Tibial nerve (tissue), 4 donors: ENCODE results near the gene HMOX1.

Experiments used
- EP300 ChIP-seq, 2 donors: sonication (generic); formaldehyde crosslinking; IDR thresholded peaks; one replicate each; pipeline ENCODE4 v1.6.1; 2017; ENCODE audit warnings: antibody characterized with exemption in 2 of 2, mild to moderate bottlenecking in 1 of 2
- POLR2A ChIP-seq, 2 donors: fragments of 450-650 bp; IDR thresholded peaks; one replicate each; pipeline ENCODE4 v1.6.1; 2017; ENCODE audit warnings: antibody characterized with exemption in 2 of 2, mild to moderate bottlenecking in 2 of 2, moderate library complexity in 2 of 2
- TF ChIP-seq, protein P1 (sequence below), 5 experiments: fragments of 200-600 bp in 3 of 5; fragments of 450-650 bp in 2 of 5; sonication (generic) in 3 of 5; IDR thresholded peaks; one replicate each; pipeline ENCODE4 v1.5.1; 2016 to 2019; ENCODE audit warnings: antibody characterized with exemption in 5 of 5, mild to moderate bottlenecking in 3 of 5, moderate library complexity in 2 of 5

DNA sequence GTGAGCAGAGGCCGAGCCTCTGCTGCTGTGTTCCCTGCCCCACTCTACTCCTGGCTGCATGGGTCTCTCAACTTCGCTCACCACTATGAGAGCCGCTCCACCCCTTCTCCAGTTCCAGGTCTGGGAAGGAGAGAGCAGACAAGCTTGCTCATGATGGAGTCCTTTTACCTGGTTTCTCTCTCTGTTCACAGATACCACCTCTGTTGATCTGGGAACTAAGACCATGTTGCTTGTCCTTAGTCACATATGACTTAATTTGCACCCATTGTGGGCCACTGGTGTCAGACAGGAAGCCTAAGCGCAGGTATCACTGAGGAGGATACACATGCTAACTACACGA lies 45.9 kb downstream of the HMOX1 start:
- TF ChIP-seq, protein P1, sequence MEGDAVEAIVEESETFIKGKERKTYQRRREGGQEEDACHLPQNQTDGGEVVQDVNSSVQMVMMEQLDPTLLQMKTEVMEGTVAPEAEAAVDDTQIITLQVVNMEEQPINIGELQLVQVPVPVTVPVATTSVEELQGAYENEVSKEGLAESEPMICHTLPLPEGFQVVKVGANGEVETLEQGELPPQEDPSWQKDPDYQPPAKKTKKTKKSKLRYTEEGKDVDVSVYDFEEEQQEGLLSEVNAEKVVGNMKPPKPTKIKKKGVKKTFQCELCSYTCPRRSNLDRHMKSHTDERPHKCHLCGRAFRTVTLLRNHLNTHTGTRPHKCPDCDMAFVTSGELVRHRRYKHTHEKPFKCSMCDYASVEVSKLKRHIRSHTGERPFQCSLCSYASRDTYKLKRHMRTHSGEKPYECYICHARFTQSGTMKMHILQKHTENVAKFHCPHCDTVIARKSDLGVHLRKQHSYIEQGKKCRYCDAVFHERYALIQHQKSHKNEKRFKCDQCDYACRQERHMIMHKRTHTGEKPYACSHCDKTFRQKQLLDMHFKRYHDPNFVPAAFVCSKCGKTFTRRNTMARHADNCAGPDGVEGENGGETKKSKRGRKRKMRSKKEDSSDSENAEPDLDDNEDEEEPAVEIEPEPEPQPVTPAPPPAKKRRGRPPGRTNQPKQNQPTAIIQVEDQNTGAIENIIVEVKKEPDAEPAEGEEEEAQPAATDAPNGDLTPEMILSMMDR (IDR thresholded peaks at IDR 0.05): no peak
- TF ChIP-seq POLR2A (IDR thresholded peaks at IDR 0.05) (no peak), EP300 (IDR thresholded peaks at IDR 0.05) (no peak)
